Measurements from ENCODE around the gene PRR23A.

DNA sequence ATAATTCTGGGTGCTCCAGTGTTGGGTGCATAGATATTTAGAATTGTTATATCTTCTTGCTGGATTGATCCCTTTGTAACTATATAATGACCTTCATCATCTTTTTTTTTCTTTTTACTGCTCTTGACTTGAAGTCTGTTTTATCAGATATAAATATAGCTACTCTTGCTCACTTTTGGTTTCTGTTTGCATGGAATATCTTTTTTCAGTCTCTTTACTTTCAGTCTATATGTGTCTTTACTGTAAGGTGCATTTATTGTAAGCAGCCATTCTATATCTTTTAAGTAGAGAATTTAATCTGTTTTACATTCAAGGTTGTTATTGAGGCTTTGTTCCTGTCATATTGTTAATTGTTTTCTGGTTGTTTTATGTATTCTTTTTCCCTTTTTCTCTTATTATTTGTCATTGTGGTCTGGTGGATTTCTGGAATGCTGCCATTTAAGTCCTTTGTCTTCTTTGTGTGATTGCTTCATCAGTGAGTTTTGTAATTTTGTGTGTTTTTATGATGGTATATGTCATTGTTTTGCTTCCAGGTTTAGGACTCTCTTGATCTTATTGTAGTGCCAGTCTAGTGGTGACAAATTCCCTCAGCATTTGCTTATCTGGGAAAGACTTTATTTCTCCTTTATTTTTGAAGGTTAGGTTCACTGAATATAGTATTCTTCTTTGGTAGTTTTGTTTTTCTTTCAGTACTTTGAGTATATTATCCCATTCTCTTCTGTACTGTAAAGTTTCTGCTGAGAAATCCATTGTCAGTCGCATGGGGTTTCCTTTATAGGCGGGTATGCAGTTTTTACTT lies 46.9 kb upstream of the PRR23A start:
- TF ChIP-seq CTCF (IDR thresholded peaks at IDR 0.05) (no peak), POLR2A (IDR thresholded peaks at IDR 0.05) (no peak), EP300 (IDR thresholded peaks at IDR 0.05) (no peak)
